ENCODE results near the gene EXOC6B.

- TF ChIP-seq, protein P1, sequence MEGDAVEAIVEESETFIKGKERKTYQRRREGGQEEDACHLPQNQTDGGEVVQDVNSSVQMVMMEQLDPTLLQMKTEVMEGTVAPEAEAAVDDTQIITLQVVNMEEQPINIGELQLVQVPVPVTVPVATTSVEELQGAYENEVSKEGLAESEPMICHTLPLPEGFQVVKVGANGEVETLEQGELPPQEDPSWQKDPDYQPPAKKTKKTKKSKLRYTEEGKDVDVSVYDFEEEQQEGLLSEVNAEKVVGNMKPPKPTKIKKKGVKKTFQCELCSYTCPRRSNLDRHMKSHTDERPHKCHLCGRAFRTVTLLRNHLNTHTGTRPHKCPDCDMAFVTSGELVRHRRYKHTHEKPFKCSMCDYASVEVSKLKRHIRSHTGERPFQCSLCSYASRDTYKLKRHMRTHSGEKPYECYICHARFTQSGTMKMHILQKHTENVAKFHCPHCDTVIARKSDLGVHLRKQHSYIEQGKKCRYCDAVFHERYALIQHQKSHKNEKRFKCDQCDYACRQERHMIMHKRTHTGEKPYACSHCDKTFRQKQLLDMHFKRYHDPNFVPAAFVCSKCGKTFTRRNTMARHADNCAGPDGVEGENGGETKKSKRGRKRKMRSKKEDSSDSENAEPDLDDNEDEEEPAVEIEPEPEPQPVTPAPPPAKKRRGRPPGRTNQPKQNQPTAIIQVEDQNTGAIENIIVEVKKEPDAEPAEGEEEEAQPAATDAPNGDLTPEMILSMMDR (IDR thresholded peaks at IDR 0.05): no peak
- TF ChIP-seq POLR2A (IDR thresholded peaks at IDR 0.05): no peak
Observed at GRCh38 chr2:72399879-72400278, 426.0 kb downstream of the EXOC6B start.
